MM.1S (cell line): ENCODE measurements around the gene VWA5A.

ENCODE experiments used
- EZH2 ChIP-seq: fragments of 300-600 bp; sonication (generic); optimal IDR thresholded peaks from 2 replicates; pipeline ENCODE3; 2017; ENCODE audit warnings: low read depth, mild to moderate bottlenecking, antibody characterized with exemption, low read length, mixed read lengths
- TF ChIP-seq, protein P1 (sequence below): fragments of 300-600 bp; sonication (generic); IDR thresholded peaks from 2 replicates; pipeline ENCODE4 v1.5.1; 2016; ENCODE audit warnings: antibody characterized with exemption, low read length, mixed read lengths

DNA sequence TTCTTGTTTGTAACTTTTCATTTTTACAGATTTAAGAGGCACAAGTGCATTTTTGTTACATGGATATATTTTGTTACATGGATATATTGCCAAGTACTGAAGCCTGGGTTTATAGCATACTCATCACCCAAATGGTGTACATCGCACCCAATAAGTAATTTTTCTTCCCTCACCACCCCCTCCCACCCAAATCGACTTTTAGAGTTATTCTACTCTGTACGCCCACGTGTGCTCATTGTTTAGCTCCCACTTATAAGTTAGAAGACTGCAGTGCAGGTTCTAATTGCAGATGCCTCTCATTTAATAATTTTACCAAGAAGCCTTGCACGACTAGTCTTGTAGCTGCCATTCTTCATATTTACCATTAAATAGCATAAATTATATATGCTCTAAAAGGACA, 20.5 kb upstream of the VWA5A start:
- TF ChIP-seq, protein P1, sequence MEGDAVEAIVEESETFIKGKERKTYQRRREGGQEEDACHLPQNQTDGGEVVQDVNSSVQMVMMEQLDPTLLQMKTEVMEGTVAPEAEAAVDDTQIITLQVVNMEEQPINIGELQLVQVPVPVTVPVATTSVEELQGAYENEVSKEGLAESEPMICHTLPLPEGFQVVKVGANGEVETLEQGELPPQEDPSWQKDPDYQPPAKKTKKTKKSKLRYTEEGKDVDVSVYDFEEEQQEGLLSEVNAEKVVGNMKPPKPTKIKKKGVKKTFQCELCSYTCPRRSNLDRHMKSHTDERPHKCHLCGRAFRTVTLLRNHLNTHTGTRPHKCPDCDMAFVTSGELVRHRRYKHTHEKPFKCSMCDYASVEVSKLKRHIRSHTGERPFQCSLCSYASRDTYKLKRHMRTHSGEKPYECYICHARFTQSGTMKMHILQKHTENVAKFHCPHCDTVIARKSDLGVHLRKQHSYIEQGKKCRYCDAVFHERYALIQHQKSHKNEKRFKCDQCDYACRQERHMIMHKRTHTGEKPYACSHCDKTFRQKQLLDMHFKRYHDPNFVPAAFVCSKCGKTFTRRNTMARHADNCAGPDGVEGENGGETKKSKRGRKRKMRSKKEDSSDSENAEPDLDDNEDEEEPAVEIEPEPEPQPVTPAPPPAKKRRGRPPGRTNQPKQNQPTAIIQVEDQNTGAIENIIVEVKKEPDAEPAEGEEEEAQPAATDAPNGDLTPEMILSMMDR = no peak
- TF ChIP-seq EZH2 = no peak
